ENCODE data around the gene GARS1. TPM values are rescaled to one million over a fixed set of nuclear protein-coding genes. Genes with fewer than 3 reads are reported as not detected.
"Not testable (repeated sequence)": the region's sequence is repeated elsewhere in the genome, so short reads cannot be mapped to it uniquely, and the experiment has no call there.

Gene GARS1
- total RNA-seq, 1 experiment from 2014 or later = 150 TPM

- no peak for DNase-seq (ENCODE audit: low read depth)
Measured at GRCh38 chr7:30625283-30625682, 30.6 kb downstream of the GARS1 start.

GRCh38 chr7:30627026-30627425 lies 32.3 kb downstream of the GARS1 start:
- no peak for DNase-seq (ENCODE audit: low read depth)

- no peak for DNase-seq (ENCODE audit: low read depth)
Measured at GRCh38 chr7:30630986-30631385, 36.3 kb downstream of the GARS1 start.

- no peak for DNase-seq (ENCODE audit: low read depth)
Measured at GRCh38 chr7:30633223-30633622, 38.5 kb downstream of the GARS1 start.

- DNase-seq (ENCODE audit: low read depth) = no peak
Measured at GRCh38 chr7:30634193-30634626, 39.5 kb downstream of the GARS1 start.

GRCh38 chr7:30634634-30635201 lies 40.0 kb downstream of the GARS1 start:
- no peak for DNase-seq (ENCODE audit: low read depth)

- no peak for DNase-seq (ENCODE audit: low read depth)
Measured at GRCh38 chr7:30635798-30636197, 41.1 kb downstream of the GARS1 start.

- DNase-seq (ENCODE audit: low read depth) = not testable (repeated sequence)
Measured at GRCh38 chr7:30642322-30642721, 47.6 kb downstream of the GARS1 start.

GRCh38 chr7:30642789-30643188 lies 48.1 kb downstream of the GARS1 start:
- DNase-seq (ENCODE audit: low read depth) = no peak

- no peak for DNase-seq (ENCODE audit: low read depth)
Measured at GRCh38 chr7:30644286-30644955, 49.7 kb downstream of the GARS1 start.

GRCh38 chr7:30645661-30646060 lies 51.0 kb downstream of the GARS1 start:
- no peak for DNase-seq (ENCODE audit: low read depth)

- DNase-seq (ENCODE audit: low read depth) = no peak
Measured at GRCh38 chr7:30646154-30646553, 51.5 kb downstream of the GARS1 start.

- DNase-seq (ENCODE audit: low read depth) = no peak
Measured at GRCh38 chr7:30647589-30648364, 53.1 kb downstream of the GARS1 start.

- no peak for DNase-seq (ENCODE audit: low read depth)
Measured at GRCh38 chr7:30648744-30649540, 54.3 kb downstream of the GARS1 start.

GRCh38 chr7:30649717-30650420 lies 55.2 kb downstream of the GARS1 start:
- DNase-seq (ENCODE audit: low read depth) = no peak

- DNase-seq (ENCODE audit: low read depth) = no peak
Measured at GRCh38 chr7:30650421-30650808, 55.7 kb downstream of the GARS1 start.

- DNase-seq (ENCODE audit: low read depth) = no peak
Measured at GRCh38 chr7:30652132-30652531, 57.5 kb downstream of the GARS1 start.

GRCh38 chr7:30652698-30653641 lies 58.3 kb downstream of the GARS1 start:
- no peak for DNase-seq (ENCODE audit: low read depth)

GRCh38 chr7:30654296-30655090 lies 59.8 kb downstream of the GARS1 start:
- DNase-seq (ENCODE audit: low read depth) = no peak

Measured in Daoy (cell line).